ENCODE measurements around the gene ZNF385B.

Gene ZNF385B

DNA sequence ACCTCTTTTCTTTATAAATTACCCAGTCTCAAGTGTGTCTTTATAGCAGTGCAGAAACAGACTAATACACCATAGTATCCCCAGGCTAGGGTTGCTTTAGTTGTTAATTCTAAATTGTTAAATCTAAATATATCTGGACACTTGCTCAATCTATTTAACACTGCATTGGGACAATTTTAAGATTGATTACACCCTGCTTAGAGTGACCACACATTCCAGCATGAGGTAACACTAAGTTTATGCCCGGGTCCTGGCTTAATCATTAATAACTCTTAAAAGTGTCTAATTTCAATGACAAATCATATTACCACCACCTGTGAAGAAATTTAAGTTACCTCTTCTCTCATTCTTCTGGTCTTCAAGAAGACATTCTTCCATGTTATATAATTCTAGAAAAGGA, 131.4 kb downstream of the ZNF385B start:
- DNase-seq = no peak

DNA sequence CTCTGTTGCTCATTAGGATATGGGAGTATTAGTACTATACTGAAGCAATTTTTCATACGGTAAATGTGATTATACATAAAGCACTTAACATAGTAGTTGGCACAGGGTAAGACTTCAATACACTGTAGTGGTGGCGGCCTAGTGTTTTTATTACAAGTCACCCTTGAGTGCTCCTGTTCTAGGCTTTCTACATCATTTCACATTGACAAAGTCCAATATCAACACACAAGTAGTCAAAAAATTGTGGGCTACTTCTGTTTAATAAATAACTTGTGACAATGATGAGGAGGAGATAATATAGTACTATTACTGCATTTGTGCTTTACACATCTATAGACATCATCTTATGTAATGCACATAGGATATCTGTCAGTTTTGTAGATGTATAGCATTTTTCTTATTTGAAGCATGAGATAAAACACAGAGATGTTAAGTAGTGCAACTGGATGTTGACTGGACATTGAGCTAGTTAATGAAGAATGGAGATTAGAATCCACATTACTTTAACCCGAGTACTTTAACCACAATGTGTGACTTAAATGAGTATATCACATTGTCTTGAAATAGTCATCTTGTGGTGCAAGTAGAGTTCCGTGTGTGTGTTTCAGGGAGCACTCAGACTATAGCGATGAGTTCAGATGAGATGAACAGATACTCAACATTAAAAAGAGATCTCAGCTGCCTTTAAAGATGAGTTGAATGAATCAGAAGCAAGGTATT, 134.8 kb downstream of the ZNF385B start:
- no peak for DNase-seq

DNA sequence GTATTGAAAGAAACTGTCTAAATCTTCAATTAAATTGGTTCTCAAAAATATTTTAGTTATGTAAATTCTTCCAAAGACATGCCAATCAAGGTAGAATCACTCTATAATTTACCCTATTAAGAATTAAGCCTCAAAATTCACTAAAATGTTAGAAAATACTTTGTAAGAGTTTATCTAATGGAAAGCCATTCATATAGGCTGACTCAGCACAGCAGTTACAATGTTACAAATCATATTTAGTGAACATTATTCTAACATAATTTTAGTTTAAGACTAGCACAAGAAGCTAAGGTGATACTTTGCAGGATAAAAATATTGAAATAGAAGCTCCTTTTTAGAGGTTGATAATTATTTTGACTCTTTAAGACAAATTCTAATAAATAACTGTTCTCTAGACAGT, 137.0 kb downstream of the ZNF385B start:
- no peak for DNase-seq

DNA sequence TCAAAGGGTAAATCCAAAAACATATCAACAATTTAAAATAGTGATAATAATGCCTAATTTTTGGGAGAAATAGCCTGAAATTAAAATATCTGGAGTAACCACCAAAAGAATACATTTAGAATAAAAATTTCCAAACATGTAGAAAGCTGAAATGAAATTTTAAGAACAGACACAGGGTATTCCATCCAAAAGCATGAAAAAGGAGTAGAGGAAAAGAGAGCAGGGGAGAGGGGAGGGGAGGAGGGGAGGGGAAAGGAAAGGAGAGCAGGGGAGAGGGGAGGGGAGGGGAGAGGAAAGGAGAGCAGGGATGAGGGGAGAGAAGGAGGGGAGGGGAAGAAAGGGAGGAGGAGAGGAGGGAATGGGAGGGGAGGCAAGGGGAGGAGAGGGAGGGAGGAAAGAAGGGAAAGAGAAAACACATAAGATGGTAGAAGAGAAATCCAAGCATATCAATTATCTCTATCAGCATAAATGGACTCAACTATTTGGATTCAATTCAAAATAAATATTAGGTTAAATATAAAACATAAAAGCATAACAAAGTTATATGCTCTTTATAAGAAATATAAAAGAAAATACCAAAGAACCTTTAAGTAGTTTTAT, 141.1 kb downstream of the ZNF385B start:
- no peak for DNase-seq

DNA sequence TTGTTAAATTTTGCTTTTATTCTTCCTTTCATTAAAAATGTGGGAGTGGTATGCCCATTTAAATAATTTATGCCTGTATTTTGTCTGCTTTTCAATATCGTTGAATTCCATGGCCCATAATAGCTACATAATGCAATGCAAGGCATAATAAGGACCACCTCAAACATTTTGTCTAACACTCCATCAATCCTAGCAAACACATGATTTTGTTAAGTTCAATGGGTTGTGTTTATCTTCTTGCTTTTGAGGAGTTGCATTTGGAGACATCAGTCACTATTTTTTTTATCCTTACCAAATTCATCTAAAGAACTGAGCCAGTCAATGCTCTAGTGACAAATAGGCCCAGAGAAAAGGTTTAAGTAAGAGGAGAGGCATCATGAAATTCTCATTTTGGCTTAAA, 145.5 kb downstream of the ZNF385B start:
- DNase-seq = no peak

DNA sequence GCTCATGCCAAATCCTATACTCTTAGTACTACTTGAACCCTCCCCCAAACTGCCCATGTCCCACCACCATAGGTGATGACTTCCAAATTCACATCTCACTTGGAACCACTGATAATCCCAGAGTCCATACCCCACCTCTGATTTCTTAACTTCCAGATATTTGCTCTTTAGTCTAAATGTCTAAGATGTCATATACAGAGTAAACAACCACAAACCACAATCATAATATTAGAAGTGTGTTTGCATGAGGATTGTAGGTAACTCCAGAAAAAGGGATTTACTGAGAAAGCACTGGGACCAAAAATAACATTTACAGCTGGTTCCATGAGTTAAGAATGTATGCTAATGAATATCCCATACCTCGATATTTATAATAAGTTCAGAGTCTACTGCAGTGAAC, 146.2 kb downstream of the ZNF385B start:
- no peak for DNase-seq

DNA sequence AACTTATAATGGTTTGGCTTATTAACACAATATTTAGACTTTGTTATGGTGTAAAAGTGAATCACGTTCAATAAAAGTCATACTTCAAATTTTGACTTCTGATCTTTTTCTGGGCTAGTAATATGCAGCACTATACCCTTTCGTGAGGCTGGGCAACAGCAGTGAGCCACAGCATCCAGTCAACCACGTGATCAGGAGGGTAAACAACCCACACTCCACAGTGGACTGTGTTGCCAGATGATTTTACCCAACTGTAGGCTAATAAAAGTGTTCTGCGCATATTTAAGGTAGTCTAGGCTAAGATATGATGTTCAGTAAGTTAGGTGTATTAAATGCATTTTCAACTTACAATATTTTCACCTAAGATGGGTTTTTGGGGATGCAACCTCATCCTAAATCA, 148.6 kb downstream of the ZNF385B start:
- DNase-seq = no peak

DNA sequence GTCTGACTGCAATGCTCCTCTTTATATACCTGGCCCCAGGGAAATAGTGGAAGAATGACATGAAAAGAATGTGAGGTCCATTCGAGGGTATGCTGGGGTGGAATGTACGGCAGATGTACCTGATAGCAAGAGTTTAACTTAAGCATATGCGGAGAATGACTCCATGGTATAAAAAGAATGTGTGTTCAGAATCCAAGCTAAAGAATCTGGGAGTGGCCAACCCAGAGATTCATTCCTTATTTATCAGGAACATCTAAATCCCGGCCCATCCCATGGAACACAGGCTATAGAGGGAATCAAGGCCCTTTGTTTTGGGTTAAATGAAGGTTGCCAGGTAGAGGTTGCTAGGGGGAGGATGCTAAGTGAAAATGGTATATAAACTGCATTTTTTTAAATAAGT, 150.0 kb downstream of the ZNF385B start:
- no peak for DNase-seq

DNA sequence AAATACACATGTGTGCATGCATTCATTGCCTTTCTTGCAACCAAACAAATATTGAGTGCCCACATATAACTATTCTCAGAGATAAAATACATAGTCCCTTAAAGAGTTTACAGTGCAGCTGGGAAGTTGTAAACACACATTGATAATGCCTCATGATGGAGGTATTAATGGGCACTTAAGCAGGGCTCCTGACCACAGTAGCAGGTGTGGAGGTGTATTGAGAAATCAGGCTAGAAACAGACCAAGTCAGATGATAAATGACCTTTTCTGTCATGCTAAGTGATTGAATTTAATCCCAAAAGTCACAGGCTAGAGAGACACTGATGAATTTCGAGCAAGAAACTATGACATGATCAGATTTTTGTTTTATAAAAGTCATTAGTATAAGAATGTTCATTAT, 157.7 kb downstream of the ZNF385B start:
- no peak for DNase-seq

DNA sequence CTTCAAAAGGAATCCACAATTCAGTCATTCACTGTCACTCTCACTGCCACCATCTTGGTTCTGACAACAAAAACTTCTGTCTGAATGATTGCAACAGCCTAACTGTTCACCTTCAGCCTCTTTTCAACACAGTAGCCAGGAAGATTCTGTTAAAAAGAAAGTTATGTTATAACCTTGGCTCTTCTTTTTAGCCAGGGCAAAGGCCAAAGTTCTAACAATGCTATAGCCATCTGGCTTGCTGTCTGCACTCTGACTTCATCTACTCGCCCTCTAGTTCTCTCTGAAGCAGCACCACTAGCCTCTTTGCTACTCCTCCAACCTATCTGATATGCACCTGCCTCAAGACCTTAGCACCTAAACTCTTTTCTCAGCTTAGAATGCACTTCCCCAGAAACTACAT, 158.5 kb downstream of the ZNF385B start:
- no peak for DNase-seq

DNA sequence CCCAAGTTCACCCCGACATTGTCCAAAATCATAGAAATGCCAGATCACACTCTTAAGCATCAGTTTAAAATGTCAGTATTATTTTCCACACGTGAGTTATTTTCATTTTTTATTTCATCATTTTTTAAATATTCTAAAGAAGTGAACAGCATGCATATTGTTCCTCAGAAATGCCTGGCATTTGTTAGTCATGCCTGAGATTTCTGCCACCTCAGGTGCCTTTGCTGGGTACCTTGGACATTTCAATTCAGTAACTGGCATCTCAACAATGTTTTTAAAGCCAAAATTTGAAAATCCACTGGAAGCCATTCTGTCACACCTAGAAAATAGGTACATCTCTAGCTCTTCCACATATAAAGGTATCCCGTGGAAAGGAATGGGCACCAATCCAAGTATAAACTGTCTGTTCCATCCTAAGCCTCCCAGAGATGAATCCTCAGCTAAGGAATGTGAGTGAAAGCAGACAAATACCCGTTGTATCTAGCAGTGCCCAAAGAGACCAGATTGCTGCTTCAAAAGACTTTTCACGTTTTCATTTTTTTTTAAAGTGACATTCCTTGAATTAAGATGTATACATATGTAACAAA, 159.8 kb downstream of the ZNF385B start:
- no peak for DNase-seq

DNA sequence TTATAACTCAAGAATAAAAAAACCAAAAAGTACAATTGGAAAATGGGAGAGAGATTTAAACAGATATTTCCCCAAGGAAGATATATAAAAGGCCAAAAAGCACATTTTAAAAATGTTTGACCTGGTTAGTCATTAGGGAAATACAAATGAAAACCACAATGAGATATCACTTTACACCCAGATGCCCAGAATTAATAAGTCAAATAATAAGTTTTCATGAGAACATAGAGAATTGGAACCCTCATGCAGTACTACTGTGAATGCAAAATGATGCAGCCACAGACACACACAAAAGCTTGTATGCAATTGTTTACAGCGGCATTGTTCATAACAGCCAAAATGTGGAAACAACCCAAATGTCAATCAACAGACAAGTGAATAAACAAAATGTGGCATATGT, 165.9 kb downstream of the ZNF385B start:
- no peak for DNase-seq

DNA sequence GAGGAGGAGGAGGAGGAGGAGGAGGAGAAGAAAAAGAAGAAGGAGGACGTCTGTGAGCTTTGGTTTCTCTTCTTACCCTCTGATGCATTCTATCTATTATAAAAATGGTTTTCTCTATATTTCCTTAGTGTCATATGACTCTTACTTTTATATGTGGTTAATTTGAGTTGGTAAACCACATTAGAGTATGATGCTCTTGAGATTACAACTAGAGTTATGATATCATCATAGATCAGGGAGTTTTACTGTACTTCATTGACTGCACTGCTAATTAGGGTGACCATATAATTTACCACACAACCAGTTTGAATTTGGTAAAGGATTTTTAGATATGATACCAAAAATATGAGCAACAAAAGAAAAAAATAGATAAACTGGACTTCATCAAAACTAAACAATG, 166.4 kb downstream of the ZNF385B start:
- DNase-seq = no peak

DNA sequence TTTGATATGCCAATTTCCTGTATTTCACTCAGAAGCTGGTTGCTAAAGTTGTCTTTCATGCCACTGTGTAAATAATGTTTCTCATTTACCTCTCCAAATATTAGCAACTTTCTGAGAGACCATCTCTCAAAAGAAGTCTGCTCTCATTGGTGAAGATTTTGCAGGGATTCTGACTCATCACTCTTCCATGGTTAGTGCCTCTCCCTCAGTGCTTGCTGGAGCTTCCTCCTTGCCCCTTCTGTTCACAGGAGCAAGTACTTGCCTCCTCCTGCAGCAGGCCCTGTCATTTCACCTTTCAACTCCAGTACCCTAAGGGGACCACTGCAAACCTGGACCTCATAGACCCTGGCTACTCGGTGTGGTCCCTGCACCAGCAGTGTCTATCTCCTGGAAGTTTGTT, 168.8 kb downstream of the ZNF385B start:
- DNase-seq = no peak

DNA sequence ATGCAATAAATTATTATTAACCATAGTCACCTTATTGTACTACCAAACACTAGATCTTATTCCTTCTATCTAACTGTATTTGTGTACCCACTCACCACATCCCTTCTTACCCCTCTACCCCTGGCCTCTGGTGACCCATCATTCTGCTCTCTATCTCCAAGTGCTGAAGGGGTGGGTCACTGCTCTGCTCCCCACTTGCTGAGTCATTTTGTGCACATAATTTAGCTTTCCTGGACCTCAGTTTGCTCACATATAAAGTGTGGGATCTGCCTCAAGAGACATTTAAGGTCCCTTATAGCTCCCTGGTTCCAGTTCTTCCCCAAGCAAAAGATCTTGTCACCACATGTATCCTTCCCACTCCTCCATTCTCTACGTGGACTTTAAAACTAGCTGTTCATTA, 169.4 kb downstream of the ZNF385B start:
- DNase-seq = no peak

DNA sequence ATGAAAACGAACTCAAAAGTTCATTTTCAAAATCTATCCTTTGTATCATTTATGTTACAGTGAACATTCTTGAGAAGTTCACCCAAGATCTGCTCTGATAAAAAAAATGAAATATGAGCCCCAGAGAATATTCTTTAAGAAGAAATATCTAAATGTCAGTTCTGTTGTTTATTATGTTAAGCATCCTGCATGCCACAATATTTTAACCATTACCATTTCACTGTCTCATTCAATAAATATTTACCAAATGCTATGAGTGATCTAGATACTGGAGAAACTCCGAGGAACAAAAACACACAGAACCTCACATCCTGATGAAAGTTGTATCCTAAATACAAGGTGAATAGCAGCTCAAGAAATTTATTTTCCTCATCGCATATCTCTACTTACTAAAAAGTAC, 170.2 kb downstream of the ZNF385B start:
- no peak for DNase-seq

DNA sequence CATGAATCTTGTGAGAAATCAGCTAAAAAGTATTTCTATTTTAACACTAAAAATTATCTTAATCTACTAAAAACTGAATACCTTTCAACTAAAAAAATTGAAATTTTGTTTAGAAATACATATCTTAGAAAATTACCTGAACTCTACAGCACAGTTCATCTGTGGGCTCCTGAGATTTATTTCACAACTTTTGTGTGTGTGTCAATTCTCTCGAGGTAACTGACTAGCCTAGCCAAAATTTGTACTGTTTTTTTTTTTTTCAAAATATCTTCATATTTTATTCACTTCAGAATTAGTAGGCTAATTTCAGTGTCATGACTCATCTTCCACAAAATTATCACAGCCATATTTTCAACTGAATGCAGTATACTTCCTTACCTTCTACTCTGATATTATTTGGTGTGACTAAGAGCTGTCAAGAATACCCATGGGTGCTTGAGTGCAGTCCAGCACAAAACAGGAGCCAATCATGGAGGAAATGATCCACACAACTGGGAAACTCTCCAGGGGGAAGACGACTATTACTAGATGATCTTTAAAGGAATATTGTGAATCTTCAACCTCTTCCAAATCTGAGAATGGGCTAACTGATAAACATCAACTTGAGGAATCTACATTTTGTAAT, 174.6 kb downstream of the ZNF385B start:
- DNase-seq = no peak

DNA sequence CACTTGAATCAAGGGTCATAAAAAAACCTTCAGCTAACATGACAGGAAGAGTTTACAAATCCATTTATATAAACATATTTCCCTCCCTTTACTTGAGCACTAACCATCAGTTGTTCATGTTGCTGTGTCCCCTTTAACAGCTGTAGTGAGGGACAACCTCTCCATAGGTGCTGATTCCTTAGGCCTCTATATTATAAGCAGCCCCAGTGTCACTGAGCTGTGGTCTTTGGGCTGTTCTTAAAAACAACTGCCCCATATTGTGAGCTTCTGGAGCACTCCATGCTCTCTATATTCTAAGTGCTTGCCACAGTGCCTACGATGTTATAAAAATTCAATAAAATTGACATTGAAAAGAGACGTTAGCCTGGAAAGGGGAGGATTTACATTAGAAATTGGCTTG, 175.3 kb downstream of the ZNF385B start:
- no peak for DNase-seq

DNA sequence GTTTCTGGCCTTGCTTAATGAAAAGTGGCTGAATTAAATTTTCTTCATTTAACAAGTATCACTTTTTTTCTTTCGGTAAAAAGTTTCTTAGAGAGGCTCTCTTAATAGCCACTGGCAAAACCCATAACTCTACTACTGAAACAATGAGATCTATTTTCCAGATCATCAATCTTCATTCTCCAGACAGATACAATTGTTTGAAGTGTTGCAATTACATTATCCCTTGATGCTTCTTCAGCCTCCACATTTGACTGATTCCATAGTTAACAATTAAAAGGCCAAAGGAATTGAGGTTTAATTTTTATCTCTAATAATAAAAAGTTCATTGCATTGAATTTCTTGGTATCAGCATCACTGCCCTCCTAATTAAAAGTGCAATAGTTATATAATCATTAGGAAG, 176.3 kb downstream of the ZNF385B start:
- DNase-seq = no peak

DNA sequence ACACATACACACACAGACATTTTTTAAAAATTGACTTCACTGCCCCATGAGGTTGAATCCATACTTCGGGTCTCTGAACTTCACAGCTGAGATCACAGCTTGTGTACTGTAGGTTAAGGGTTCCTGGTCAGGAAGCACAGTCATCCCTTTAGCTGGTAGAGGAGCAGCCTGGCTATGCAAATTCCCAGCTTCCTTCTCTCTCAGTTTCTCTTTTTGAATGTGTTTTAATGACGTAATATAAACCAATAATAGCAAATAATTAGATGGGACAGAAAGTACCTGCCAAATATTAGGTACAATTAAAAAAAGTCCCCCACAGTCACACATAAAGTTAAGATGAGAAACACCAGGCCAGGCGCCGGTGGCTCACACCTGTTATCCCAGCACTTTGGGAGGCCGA, 178.7 kb downstream of the ZNF385B start:
- DNase-seq = no peak

DNA sequence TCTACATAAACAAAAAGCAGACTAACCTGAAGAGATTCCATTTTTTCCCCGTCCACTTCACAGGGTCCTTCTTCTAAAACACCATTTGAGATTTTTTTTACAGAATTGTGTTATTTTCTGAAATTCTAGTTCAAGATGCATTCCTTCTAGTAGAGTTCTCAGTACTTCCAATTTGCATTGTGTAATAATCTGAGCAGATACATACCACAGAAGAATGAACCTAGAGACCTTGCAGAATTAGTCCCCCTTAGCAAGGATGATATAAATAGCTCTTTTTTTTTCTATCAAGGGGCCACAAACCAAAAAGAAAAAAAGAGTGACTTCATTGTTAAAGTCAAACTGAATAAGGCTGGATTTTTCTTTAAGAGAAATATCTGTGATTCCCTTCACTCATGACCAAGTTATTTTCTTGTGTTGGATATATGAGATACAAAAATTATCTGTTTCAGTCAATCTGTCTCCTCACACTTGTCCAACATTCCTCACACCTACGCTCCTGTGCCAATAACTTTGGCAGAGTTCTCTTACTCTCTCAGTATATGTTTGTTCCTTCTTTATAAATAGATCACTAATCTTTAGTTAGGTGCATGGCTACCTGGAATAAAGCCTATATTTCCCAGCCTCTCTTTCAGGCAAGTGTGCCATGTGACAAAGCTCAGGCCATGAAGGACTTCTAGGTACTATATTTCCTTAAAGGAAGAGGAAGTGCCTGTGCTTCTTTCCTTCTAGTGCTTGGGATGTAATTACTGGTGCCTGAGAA, 183.5 kb downstream of the ZNF385B start:
- no peak for DNase-seq

DNA sequence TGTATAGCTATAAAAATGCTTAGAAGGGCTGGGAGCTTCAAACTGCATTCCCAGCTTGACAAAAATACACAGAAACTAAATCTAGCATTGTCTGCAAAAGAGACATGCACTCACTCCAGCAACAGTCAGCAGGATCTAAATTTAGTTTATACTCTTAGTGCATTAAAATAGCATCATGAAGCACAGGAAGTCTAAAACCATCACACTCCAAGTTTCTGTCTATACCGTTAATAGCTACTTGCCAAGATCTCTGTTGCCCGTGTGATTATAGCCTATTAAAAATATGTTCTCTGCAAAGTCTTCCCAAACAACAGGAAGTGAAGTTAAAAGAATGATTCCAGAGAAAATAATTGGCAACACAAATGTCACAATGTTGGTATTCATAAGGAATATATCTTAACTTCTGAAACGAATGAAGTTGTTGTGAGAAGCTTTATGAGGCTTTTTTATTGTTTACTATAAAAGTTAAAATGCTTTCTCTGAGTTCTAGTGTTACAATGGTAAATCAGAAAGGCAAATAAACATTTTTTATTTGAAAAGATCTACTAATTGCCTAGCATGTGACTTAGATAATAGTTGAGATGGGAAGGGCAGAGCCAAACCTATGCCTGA, 184.2 kb downstream of the ZNF385B start:
- DNase-seq = no peak

DNA sequence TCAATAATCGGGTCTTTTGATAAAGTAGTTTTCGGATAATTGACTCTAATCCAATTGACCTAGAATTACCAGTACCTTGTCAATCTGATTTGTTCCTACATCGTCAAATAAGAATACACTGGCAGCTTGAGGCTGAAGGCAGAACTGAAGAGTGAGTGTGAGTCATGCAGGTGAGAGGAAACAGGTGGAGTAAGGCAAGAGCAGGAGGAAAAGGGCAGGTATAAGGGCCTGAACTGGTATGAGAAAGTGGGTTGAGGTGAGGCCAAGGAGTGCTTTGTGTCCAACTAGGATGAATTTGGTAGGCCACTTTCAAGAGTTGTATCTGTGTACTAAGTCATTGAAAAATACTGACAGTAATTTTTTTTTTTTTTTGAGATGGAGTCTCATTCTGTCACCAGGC, 186.0 kb downstream of the ZNF385B start:
- no peak for DNase-seq
